ENCODE data around the gene MLPH.

- TF ChIP-seq POLR2AphosphoS5 (IDR thresholded peaks at IDR 0.05) (peak in 1 of 3 donors; percentile 12), CTCF (IDR thresholded peaks at IDR 0.05 in 8 of 11, conservative IDR thresholded peaks at IDR 0.05 in 3 of 11) (no peak)
Measured at GRCh38 chr2:237445611-237446337, 41.3 kb upstream of the MLPH start.
